Glomerular visceral epithelial cell (primary cell): ENCODE results near the gene CPM.

Experiments
- DNase-seq: peaks from one replicate; pipeline ENCODE4 v3.0.0-alpha.2; 2016; ENCODE audit errors: extremely low spot score

The CPM gene

DNA sequence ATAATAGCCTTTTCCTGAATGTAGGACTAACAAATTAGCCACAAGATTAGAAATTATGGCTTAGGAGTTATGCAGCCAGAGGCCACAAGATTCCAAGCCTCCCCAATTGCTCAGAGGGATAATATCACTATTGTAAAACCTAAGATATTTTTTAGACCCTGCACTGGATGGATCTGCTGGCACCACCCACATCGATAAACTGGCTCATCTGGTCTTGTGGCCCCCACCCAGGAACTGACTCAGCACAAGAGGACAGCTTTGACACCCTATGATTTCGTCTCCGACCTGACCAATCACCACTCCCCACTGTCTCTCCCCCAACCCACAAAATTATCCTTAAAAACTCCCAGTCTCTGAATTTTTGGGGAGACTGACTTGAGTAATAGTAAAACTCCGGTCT lies 54.7 kb downstream of the CPM start:
- DNase-seq: no peak

DNA sequence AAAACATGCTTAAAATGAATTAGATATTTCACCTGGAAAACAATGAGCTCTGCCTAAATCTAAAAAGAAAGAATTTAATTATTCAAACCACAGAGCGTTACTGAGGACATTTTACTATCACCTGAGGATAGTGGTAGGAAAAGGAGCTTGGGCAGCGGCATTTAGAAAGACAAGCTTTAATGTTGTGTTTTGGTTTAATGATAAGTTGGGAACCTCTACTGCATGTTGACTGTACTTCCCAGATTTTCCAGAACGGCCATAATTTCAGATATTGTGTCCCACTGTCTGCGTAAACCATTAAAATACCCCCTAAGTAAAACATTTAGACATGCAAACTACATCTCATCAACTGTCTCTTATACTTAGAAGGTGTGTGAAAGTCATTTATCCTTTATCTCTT lies 55.4 kb downstream of the CPM start:
- no peak for DNase-seq

GRCh38 chr12:68876461-68876860 lies 56.5 kb downstream of the CPM start:
- DNase-seq: no peak

DNA sequence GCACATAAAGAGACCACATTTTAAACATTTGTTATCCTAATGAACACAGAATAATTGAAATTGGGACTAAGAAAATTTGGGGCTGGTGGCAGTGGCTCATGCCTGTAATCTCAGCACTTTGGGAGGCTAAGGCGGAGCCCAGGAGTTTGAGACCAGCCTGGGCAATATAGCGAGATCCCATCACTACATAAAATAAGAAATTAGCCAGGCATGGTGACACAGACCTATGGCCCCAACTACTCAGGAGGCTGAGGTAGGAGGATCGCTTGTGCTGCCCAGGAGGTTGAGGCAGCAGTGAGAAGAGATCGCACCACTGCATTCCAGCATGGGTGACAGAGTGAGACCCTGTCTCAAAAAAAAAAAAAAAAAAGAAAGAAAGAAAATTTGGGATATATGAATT lies 59.7 kb downstream of the CPM start:
- DNase-seq: no peak

DNA sequence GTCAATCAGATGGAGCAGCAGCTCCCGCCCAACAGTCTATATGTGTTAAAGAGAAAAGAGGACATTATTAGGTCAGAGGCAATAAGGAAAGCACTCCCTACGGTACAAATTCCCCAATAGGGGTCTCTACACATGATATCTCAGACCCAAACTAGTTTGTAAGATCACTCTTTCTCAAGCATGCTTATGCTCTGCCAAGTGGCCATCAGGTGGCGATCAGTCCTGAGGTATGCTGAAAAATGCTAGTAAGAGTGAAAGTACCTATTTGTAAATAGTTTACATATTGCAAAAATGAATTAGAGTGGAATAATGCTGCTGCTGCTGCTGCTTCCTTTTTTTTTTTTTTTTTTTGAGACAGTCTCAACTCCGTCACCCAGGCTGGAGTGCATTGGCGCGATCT lies 61.0 kb downstream of the CPM start:
- DNase-seq: no peak

DNA sequence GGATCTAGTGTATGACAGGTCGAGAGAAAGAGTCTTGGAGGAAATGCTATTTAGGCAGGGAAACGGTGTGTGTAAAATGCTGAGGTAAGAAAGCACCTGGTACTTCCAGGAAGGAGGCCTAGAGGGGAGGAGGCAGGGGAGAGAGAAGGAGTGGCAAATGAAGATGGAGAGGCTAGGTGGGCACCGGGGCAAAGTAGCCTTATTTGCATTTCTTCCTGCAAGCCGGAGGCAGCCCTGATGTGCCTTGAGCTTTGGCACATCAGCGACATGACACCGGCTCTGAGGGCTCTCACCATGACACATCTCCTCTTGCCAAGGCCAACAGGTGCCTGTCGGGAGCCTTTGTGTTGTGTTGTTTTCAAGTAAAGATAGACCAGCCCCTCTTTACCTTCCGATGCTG lies 61.6 kb downstream of the CPM start:
- no peak for DNase-seq

DNA sequence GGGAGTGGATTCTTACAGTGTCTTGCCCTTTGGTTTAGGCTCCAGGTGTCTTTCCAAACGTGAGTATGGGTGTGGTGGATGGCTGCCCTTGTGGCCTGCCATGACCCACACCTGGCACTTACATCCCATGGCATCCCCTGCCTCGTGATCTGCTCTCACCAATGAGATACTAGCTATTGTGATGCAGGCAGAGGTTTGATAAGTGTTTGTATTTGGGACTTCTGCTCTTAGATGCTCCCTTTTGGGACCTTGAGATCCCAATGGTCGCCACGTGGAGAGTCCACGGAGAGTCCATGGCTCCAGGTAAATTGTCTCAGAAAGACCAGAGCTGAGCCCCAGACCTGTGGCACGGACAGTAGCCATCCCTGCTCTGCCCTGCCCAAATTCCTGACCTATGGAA lies 62.5 kb downstream of the CPM start:
- DNase-seq: no peak

DNA sequence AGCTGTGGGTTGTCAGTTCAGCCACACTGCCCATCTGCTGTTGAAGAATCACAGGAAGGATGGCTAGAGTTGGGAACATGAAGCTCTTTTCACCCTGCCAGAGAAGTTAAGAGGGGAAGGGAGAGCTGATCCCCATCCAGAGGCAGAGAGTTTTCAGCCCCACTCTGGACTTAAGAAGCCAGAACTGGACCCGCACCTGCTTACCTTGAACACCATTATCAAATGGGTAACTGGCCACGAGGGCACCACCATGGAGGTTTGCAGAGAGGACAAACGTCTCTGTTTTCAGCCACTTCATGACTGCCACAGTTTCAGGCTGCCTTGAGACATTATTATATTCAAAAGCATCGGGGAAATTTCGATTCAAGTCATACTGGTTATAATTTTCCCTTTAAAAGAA lies 63.0 kb downstream of the CPM start:
- DNase-seq: no peak

GRCh38 chr12:68868043-68868790 lies 64.8 kb downstream of the CPM start:
- DNase-seq: no peak

- DNase-seq: no peak
These were observed 65.4 kb downstream of the CPM start for GRCh38 chr12:68867606-68868005.

GRCh38 chr12:68866950-68867349 lies 66.0 kb downstream of the CPM start:
- DNase-seq: no peak

DNA sequence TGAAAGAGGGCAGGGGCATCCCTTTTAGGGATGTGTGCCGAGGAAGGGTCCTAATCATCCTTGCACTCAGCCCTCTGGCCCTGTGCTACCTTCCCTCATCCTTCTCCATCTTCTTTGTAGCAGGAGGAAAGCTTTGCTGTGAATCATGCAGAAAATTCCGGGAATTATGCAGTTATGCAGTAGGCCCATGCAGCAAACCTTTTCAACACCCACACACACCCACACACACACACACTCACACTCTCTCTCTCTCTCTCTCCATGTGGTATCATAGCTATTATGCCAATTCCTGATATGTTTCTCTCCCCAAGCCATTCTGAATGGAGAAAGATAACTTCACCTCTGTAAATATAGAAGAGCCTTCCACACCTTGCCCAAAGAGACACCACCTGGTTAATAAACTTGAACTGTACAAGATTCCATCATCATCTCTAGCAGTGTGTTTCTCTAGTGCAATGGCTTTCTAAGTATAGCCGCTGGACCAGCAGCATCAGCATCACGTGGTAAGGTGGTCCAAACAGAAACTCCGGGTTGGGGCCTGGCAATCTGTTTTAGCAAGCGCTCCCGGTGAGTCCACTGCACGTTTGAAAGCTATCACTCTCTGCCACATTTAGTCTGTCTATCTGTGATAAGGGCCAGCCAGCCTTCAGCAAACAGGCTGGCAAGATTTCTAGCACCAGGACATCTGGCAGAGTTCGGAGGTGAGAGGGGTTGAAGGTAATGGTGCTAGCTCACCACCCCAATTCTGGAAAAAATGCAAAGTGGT lies 67.4 kb downstream of the CPM start:
- no peak for DNase-seq

GRCh38 chr12:68864604-68865003 lies 68.4 kb downstream of the CPM start:
- no peak for DNase-seq

GRCh38 chr12:68863886-68864454 lies 69.0 kb downstream of the CPM start:
- peak; percentile 48 for DNase-seq

- no peak for DNase-seq
These were observed 69.7 kb downstream of the CPM start for GRCh38 chr12:68863109-68863770.

DNA sequence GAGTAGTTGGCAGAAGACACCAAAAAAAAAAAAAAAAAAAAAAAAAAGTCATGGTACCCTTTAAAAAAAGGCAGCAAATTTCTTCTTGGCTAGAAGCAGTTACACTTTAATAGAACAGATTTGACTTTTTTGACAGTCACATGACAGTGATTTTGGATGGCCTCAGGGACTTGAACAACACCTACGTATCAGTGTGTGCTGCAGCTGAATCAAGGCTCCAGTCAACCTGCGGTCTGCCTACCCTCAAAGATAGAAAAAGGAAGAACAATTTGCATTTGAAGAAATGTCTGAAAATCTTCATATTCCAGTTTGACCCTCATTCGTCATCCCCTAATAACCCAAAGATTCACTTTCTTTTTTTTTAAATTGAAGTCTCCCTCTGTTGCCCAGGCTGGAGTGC lies 71.1 kb downstream of the CPM start:
- DNase-seq: no peak

DNA sequence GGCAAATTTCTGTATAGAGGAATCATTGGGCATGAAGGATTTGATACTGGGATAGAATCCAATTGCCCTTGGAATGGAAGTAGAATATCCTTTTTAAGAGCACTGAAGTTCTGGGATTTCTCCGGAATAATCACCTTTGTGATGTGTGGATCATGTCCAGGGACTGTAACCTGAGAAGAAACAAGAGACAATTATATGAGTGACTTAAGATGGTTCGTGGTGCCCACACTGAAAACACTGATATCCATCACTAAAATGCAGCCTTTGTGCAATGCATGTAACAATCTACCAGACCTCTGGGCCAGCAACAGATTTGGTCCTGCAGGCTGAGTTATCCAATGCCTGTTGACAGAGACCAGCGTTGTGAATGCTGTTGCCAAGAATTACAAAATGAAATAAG lies 76.5 kb downstream of the CPM start:
- no peak for DNase-seq

DNA sequence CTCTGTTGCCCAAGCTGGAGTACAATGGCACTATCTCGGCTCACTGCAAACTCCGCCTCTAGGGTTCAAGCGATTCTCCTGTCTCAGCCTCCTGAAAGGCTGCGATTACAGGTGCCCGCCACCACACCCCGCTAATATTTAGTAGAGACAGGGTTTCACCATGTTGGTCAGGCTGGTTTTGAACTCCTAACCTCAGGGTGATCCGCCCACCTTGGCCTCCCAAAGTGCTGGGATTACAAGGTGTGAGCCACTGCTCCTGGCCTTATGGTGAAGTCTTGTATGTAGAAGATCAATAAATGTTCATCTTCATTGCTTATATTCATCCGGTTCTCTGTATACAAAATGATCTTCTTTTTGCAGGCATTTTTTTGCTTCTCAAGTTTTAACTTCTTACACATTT lies 77.2 kb downstream of the CPM start:
- DNase-seq: no peak

DNA sequence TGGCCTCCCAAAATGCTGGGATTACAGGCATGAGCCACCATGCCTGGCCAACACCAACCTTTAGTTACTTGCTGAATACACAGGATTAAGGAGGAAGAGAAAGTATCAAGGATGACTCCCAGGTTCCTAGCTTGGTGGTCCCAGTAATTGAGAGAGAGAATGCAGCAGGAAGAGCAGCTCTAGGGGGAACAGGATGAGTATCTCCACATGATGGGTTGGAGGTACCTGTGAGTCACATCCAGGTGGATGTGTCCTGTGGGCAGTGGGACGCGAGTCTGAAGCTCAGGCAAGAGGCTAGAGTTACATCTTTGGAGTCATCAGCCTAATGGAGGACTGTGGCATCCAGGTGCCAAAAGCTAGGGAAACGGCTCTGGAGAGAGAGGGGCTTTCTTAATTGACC lies 77.9 kb downstream of the CPM start:
- DNase-seq: no peak

DNA sequence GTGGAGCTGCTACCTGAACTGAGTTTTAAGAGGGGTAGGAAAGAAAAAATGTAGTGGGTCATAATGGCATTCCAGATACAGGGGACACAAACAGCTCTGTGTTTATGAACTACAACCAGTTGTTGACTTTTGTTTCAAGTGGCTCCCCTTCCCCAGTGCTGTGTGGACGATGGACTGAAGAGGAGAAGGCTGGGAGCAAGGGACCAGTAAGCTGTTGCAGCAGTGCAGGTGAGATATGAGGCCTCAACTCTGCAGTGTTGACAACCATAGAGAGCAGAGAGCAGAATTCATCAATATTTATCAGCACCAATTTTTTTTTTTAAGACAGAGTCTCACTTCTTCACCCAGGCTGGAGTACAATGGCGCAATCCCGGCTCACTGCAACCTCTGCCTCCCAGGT lies 78.4 kb downstream of the CPM start:
- no peak for DNase-seq

GRCh38 chr12:68854078-68854468 lies 78.9 kb downstream of the CPM start:
- no peak for DNase-seq

DNA sequence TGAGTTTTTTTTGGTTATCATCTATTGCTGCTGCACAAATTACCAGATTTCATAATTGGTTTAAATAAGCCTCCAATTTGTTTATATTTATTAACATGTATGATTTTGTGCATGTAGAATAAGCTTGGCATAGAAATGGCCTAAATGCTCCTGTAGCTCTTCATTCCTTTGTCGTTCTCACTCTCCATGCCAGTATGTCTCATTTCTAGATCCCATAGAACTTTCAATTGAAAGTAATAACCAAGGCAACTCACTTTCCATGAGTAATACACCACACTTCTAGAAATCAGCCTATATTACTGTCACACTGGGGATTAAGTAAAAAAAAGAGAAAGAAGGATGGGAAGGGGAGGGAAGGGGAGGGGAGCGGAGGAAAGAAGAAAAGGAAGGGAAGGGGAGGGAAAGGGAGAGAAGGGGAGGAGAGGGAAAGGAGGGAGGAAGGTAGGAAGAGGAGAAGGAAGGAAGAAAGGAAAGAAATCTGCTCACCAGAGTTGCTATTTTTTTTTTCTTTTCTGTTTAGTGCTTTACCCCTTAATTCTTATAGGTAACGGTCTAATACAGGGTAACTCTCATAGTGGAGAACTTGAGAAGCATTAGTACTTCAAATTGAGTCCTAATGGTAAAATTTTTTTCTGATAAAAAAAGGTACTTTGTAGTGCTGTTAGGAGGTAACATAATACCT lies 79.4 kb downstream of the CPM start:
- no peak for DNase-seq
